ENCODE data around the gene PSPC1. TPM values are rescaled to one million over a fixed set of nuclear protein-coding genes. Genes with fewer than 3 reads are reported as not detected.
"Not testable (repeated sequence)": the region's sequence is repeated elsewhere in the genome, so short reads cannot be mapped to it uniquely, and the experiment has no call there.

PSPC1 gene
- total and polyA plus RNA-seq, 3 experiments from 2014 or later, result 33.0 to 112 (median 104) TPM

DNA sequence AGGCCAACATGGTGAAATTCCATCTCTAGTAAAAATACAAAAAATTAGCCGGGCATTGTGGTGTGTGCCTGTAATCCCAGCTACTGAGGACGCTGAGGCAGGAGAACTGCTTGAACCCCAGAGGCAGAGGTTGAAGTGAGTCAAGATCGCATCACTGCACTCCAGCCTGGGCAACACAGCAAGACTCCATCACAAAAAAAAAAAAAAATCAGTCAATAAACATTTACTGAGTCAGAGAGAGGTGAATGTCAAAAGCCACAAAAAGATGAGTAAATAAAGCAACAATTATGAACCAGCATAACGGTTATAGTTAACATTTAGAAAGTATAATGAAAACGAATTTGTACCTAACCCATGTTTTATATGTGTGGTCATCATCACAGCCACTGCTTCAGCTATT is 23.1 kb downstream of the PSPC1 start:
- Mint-ChIP-seq H3K4me1 (peaks cover 55 to 74% (median 63%) of the 10 kb centered on the region in 3 donors), H3K4me3 (no peak overlapping the region), H3K27me3 (no peaks in the 10 kb centered on the region), H3K27ac (peak overlapping the region in 1 of 8 donors; percentile 66), H3K36me3 (peaks cover 5 to 79% (median 10%) of the 10 kb centered on the region in 3 donors), H3K9me3 (no peaks in the 10 kb centered on the region)
- H3K27me3 ChIP-seq (ENCODE audit: insufficient read depth, low read length, poor library complexity, severe bottlenecking), result no peaks in the 10 kb centered on the region
- H3K4me1 ChIP-seq (ENCODE audit: insufficient read depth, low read length), result peaks cover 16% of the 10 kb centered on the region
- no peak overlapping the region for H3K27ac ChIP-seq (ENCODE audit: low read depth, low read length)
- POLR2A ChIA-PET, result no interaction called here
- DNase-seq, result no peak
- CTCF ChIA-PET, result no interaction called here
- no peaks in the 10 kb centered on the region for H3K36me3 ChIP-seq (ENCODE audit: insufficient read depth, low read length)
- no peak overlapping the region for H3K4me3 ChIP-seq (ENCODE audit: low read length)
- H3K9me3 ChIP-seq (ENCODE audit: low read length), result no peaks in the 10 kb centered on the region

DNA sequence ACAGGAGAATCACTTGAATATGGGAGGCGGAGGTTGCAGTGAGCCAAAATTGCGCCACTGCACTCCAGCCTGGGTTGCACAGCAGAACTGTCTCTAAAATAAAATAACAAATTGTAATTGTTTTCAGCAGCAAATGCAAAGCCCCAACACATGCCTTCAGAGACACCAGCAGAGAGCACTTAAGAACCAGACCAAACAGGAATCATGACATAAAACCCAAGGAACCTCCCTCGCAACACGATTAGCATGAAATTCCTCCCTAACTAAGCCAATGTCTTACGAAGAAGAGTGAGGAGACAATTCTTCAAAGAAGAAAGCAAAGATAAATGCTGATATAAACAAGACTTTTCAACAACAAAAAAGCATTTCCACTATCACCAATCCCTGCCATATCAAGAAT is 40.1 kb downstream of the PSPC1 start:
- Histone ChIP-seq H3K27me3 (ENCODE audit: insufficient read depth, low read length, poor library complexity, severe bottlenecking) (no peaks in the 10 kb centered on the region), H3K27ac (ENCODE audit: low read depth, low read length) (no peak overlapping the region), H3K9me3 (ENCODE audit: low read length) (no peaks in the 10 kb centered on the region), H3K36me3 (ENCODE audit: insufficient read depth, low read length) (peaks cover 14% of the 10 kb centered on the region), H3K4me3 (ENCODE audit: low read length) (no peak overlapping the region), H3K4me1 (ENCODE audit: insufficient read depth, low read length) (no peaks in the 10 kb centered on the region)
- Mint-ChIP-seq H3K27ac (no peak overlapping the region), H3K4me3 (no peak overlapping the region), H3K36me3 (peaks cover 0 to 72% (median 13%) of the 10 kb centered on the region in 3 donors), H3K4me1 (peaks cover 18 to 32% (median 31%) of the 10 kb centered on the region in 3 donors), H3K27me3 (no peaks in the 10 kb centered on the region), H3K9me3 (no peaks in the 10 kb centered on the region)
- ChIA-PET POLR2A (no interaction called here), CTCF (no interaction called here)
- DNase-seq, result no peak

- H3K4me3 ChIP-seq (ENCODE audit: low read length), result no peak overlapping the region
- Mint-ChIP-seq H3K4me1 (peaks cover 30 to 50% (median 47%) of the 10 kb centered on the region in 3 donors), H3K27ac (peak overlapping the region in 3 of 8 donors; percentile 41 to 78 (median 55)), H3K27me3 (no peaks in the 10 kb centered on the region), H3K36me3 (peaks cover 3 to 79% (median 20%) of the 10 kb centered on the region in 3 donors), H3K9me3 (no peaks in the 10 kb centered on the region), H3K4me3 (no peak overlapping the region)
- CTCF ChIA-PET, result no interaction called here
- POLR2A ChIA-PET, result no interaction called here
- peaks cover 18% of the 10 kb centered on the region for H3K36me3 ChIP-seq (ENCODE audit: insufficient read depth, low read length)
- H3K9me3 ChIP-seq (ENCODE audit: low read length), result no peaks in the 10 kb centered on the region
- no peaks in the 10 kb centered on the region for H3K27me3 ChIP-seq (ENCODE audit: insufficient read depth, low read length, poor library complexity, severe bottlenecking)
- no peaks in the 10 kb centered on the region for H3K4me1 ChIP-seq (ENCODE audit: insufficient read depth, low read length)
- H3K27ac ChIP-seq (ENCODE audit: low read depth, low read length), result no peak overlapping the region
- DNase-seq, result no peak
These were observed 44.7 kb downstream of the PSPC1 start for GRCh38 chr13:19737844-19738557.

DNA sequence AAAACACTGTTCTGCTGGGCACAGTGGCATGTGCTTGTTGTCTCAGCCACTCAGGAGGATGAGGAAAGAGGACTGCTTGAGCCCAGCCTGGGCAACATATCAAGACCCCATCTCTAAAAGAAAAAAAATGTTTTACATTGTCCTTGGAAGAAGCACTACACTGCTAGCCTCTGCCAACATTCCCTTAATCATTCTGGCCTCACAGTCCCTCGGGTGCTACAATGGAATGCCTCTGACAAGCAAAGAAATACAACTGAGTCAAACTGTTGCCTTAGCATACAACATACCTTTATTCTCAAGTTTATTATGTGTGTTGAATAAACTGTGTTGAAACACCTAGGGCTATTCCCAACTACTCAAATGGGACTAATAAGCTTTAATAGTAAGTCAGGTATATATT is 56.1 kb downstream of the PSPC1 start:
- ChIA-PET POLR2A (no interaction called here), CTCF (no interaction called here)
- Mint-ChIP-seq H3K27ac (peak overlapping the region in 1 of 8 donors; percentile 4), H3K9me3 (no peaks in the 10 kb centered on the region), H3K4me3 (no peak overlapping the region), H3K36me3 (peaks cover 3 to 82% (median 11%) of the 10 kb centered on the region in 3 donors), H3K27me3 (no peaks in the 10 kb centered on the region), H3K4me1 (peaks cover 46 to 74% (median 57%) of the 10 kb centered on the region in 3 donors)
- no peak overlapping the region for H3K4me3 ChIP-seq (ENCODE audit: low read length)
- no peak for DNase-seq
- peaks cover 13% of the 10 kb centered on the region for H3K36me3 ChIP-seq (ENCODE audit: insufficient read depth, low read length)
- H3K27ac ChIP-seq (ENCODE audit: low read depth, low read length), result no peak overlapping the region
- no peaks in the 10 kb centered on the region for H3K9me3 ChIP-seq (ENCODE audit: low read length)
- no peaks in the 10 kb centered on the region for H3K4me1 ChIP-seq (ENCODE audit: insufficient read depth, low read length)
- H3K27me3 ChIP-seq (ENCODE audit: insufficient read depth, low read length, poor library complexity, severe bottlenecking), result no peaks in the 10 kb centered on the region

- ChIA-PET CTCF (interaction anchor here (0.6 kb wide), 1 partner anchor 28 kb away, joined by 3 read pairs; no protein-coding TSS in a partner anchor), POLR2A (no interaction called here)
- peaks cover 3 to 78% (median 9%) of the 10 kb centered on the region in 3 donors for H3K36me3 Mint-ChIP-seq
- Histone ChIP-seq H3K4me1 (ENCODE audit: insufficient read depth, low read length) (no peaks in the 10 kb centered on the region), H3K27me3 (ENCODE audit: insufficient read depth, low read length, poor library complexity, severe bottlenecking) (no peaks in the 10 kb centered on the region), H3K27ac (ENCODE audit: low read depth, low read length) (no peak overlapping the region), H3K36me3 (ENCODE audit: insufficient read depth, low read length) (peaks cover 16% of the 10 kb centered on the region), H3K4me3 (ENCODE audit: low read length) (no peak overlapping the region), H3K9me3 (ENCODE audit: low read length) (no peaks in the 10 kb centered on the region)
- peaks cover 43 to 69% (median 51%) of the 10 kb centered on the region in 3 donors for H3K4me1 Mint-ChIP-seq
- DNase-seq, result no peak
- no peak overlapping the region for H3K27ac Mint-ChIP-seq
- no peaks in the 10 kb centered on the region for H3K9me3 Mint-ChIP-seq
- no peak overlapping the region for H3K4me3 Mint-ChIP-seq
- no peaks in the 10 kb centered on the region for H3K27me3 Mint-ChIP-seq
These were observed 57.4 kb downstream of the PSPC1 start for GRCh38 chr13:19725320-19725719.

DNA sequence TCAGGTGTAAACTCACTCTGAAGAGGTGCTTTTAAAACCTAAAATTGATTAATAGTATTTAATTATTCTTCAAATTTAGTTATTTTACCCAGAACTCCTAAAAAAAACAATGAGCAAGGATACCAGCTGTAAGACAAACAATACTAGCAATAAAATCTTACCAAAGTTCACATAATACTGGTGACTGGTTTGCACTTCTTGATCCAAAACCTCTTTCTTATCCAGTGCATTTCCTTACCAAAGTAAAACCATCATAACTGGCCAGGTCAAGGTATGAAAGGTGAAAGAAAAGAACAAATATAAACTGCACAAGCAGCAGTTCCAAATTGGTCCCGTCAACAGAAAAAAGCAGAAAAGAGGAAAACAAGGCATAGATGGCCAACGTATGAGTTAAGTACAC is 62.7 kb downstream of the PSPC1 start:
- H3K4me3 Mint-ChIP-seq, result no peak overlapping the region
- peaks cover 0 to 56% (median 8%) of the 10 kb centered on the region in 3 donors for H3K36me3 Mint-ChIP-seq
- Histone ChIP-seq H3K4me3 (ENCODE audit: low read length) (no peak overlapping the region), H3K27me3 (ENCODE audit: insufficient read depth, low read length, poor library complexity, severe bottlenecking) (no peaks in the 10 kb centered on the region), H3K27ac (ENCODE audit: low read depth, low read length) (no peak overlapping the region), H3K9me3 (ENCODE audit: low read length) (no peaks in the 10 kb centered on the region), H3K4me1 (ENCODE audit: insufficient read depth, low read length) (no peaks in the 10 kb centered on the region), H3K36me3 (ENCODE audit: insufficient read depth, low read length) (peaks cover 4% of the 10 kb centered on the region)
- POLR2A ChIA-PET, result no interaction called here
- no peak overlapping the region for H3K27ac Mint-ChIP-seq
- peaks cover 22 to 38% (median 35%) of the 10 kb centered on the region in 3 donors for H3K4me1 Mint-ChIP-seq
- CTCF ChIA-PET, result no interaction called here
- no peaks in the 10 kb centered on the region for H3K27me3 Mint-ChIP-seq
- no peaks in the 10 kb centered on the region for H3K9me3 Mint-ChIP-seq
- no peak for DNase-seq

DNA sequence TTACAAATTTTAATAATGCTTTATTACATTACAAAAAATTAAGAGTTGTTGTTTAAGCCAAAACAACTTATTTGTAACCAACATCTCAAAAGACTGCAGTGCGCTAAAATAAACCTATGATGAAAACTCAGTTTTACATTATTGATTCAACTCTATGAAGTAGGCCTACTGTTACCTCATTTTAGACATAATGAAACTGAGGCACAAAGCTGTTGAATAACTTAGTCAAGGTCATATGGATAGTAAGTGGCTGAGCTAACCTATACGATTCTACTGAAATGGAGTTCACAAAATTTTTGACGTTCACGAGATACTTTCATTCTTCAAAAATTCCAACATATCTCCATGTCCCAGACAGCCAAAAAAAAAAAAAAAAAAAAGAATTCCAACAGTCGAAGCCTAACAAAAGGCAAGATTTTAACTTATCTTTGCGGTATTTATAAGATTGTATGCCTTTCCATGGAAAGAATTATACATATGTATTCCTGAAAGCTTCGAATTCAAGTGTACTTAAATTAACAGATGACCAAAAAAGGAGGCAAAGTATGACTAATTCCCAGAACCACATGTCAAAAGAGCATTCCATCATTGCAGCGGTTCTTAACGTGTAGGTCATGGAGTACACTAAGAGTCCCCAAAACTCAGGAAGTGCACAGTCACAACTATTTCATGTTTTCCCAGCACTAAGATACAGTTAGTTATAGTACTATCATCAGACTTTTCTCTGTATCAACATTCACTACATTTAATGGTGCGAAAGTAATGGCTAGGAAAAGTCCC is 69.4 kb downstream of the PSPC1 start:
- ChIA-PET CTCF (no interaction called here), POLR2A (interaction anchor here (0.7 kb wide), 1 partner anchor 115 kb away, joined by 6 read pairs; no protein-coding TSS in a partner anchor)
- no peak overlapping the region for H3K4me3 ChIP-seq (ENCODE audit: low read length)
- no peaks in the 10 kb centered on the region for H3K9me3 ChIP-seq (ENCODE audit: low read length)
- no peaks in the 10 kb centered on the region for H3K4me1 ChIP-seq (ENCODE audit: insufficient read depth, low read length)
- no peaks in the 10 kb centered on the region for H3K9me3 Mint-ChIP-seq
- DNase-seq, result no peak
- H3K36me3 Mint-ChIP-seq, result peaks cover 0 to 44% (median 6%) of the 10 kb centered on the region in 3 donors
- H3K4me1 Mint-ChIP-seq, result peaks cover 17 to 50% (median 44%) of the 10 kb centered on the region in 3 donors
- no peaks in the 10 kb centered on the region for H3K27me3 Mint-ChIP-seq
- H3K36me3 ChIP-seq (ENCODE audit: insufficient read depth, low read length), result no peaks in the 10 kb centered on the region
- H3K27me3 ChIP-seq (ENCODE audit: insufficient read depth, low read length, poor library complexity, severe bottlenecking), result no peaks in the 10 kb centered on the region
- H3K4me3 Mint-ChIP-seq, result no peak overlapping the region
- H3K27ac ChIP-seq (ENCODE audit: low read depth, low read length), result no peak overlapping the region
- H3K27ac Mint-ChIP-seq, result peak overlapping the region in 1 of 8 donors; percentile 12

- Mint-ChIP-seq H3K36me3 (peaks cover 0 to 36% (median under 1%) of the 10 kb centered on the region in 3 donors), H3K4me1 (peaks cover 21 to 59% (median 52%) of the 10 kb centered on the region in 3 donors)
- H3K27me3 Mint-ChIP-seq; CTCF ChIA-PET; H3K9me3 Mint-ChIP-seq; H3K9me3 ChIP-seq (ENCODE audit: low read length); H3K27ac Mint-ChIP-seq; H3K27ac ChIP-seq (ENCODE audit: low read depth, low read length); DNase-seq; POLR2A ChIA-PET; H3K4me3 ChIP-seq (ENCODE audit: low read length); H3K4me3 Mint-ChIP-seq; H3K27me3 ChIP-seq (ENCODE audit: insufficient read depth, low read length, poor library complexity, severe bottlenecking); H3K4me1 ChIP-seq (ENCODE audit: insufficient read depth, low read length); H3K36me3 ChIP-seq (ENCODE audit: insufficient read depth, low read length): not testable (repeated sequence)
These were observed 73.0 kb downstream of the PSPC1 start for GRCh38 chr13:19709782-19710181.

Measured in CD8-positive, alpha-beta memory T cell (primary cell).